GM21390 (cell line): ENCODE results near the gene MYADML2.
A peak's percentile ranks its signal among the peaks of the same experiment; 100 is the strongest.

Source experiments
- ATAC-seq: cut with Tn5 transposase; IDR thresholded peaks from one replicate; pipeline ENCODE4 v1.9.1; 2021; ENCODE audit not compliant: unreplicated experiment

Gene MYADML2

GRCh38 chr17:81912441-81913309 is 34.4 kb downstream of the MYADML2 start:
- ATAC-seq = no peak

GRCh38 chr17:81911969-81912368 is 35.1 kb downstream of the MYADML2 start:
- ATAC-seq = no peak

GRCh38 chr17:81911277-81911961 is 35.6 kb downstream of the MYADML2 start, which contains the start of gene PCYT2:
PCYT2 (minus strand) TSS chr17:81911399; CDS start chr17:81911355, 44 bp downstream.
- peak; percentile 67 for ATAC-seq

GRCh38 chr17:81910840-81911276 is 36.2 kb downstream of the MYADML2 start:
- ATAC-seq = peak; percentile 16

- ATAC-seq = no peak
Observed at GRCh38 chr17:81909966-81910839, 36.8 kb downstream of the MYADML2 start.

- no peak for ATAC-seq
Observed at GRCh38 chr17:81909231-81909630, 37.8 kb downstream of the MYADML2 start.

- no peak for ATAC-seq
Observed at GRCh38 chr17:81908793-81909192, 38.2 kb downstream of the MYADML2 start.

- ATAC-seq = no peak
Observed at GRCh38 chr17:81907219-81908145, 39.6 kb downstream of the MYADML2 start.

- ATAC-seq = no peak
Observed at GRCh38 chr17:81906476-81907218, 40.4 kb downstream of the MYADML2 start.

GRCh38 chr17:81905993-81906392 is 41.0 kb downstream of the MYADML2 start:
- no peak for ATAC-seq

- ATAC-seq = no peak
Observed at GRCh38 chr17:81905424-81905875, 41.6 kb downstream of the MYADML2 start.

- ATAC-seq = no peak
Observed at GRCh38 chr17:81904600-81905423, 42.2 kb downstream of the MYADML2 start.

GRCh38 chr17:81903896-81904599 is 43.0 kb downstream of the MYADML2 start:
- ATAC-seq = no peak

- ATAC-seq = no peak
Observed at GRCh38 chr17:81903415-81903831, 43.6 kb downstream of the MYADML2 start.

GRCh38 chr17:81902653-81903414 is 44.2 kb downstream of the MYADML2 start:
- no peak for ATAC-seq

GRCh38 chr17:81902023-81902652 is 44.9 kb downstream of the MYADML2 start, which contains the start of gene NPB:
NPB (plus strand) TSS chr17:81902238; CDS start chr17:81902278, 40 bp downstream.
- no peak for ATAC-seq
